K562 (cell line): ENCODE results near the gene SEC11A.

ENCODE experiments used
- CTBP1 ChIP-seq: fragments of 450-650 bp; IDR thresholded peaks from 2 replicates; pipeline ENCODE4 v1.6.1; 2016; ENCODE audit warnings: borderline replicate concordance
- GABPB2 ChIP-seq: fragments of 250-450 bp; sonication (Bioruptor Pico); conservative IDR thresholded peaks from 2 replicates; pipeline ENCODE4 v1.5.1; 2021; ENCODE audit warnings: mild to moderate bottlenecking
- NR2C1 ChIP-seq, 2 experiments: fragments of 450-650 bp; IDR thresholded peaks; 2 replicates each; pipeline ENCODE4 v1.6.1; 2017; ENCODE audit warnings: mild to moderate bottlenecking in 2 of 2, antibody characterized with exemption in 1 of 2, inconsistent platforms in 1 of 2, missing compliant biosample characterization in 1 of 2, missing genetic modification characterization in 1 of 2
- NRF1 ChIP-seq, 2 experiments: fragments of 450-650 bp; IDR thresholded peaks in 1 of 2; conservative IDR thresholded peaks in 1 of 2; 2 replicates each; pipeline ENCODE4 v1.6.1; 2014; ENCODE audit warnings: mild to moderate bottlenecking in 2 of 2
- POLR2AphosphoS5 ChIP-seq: IDR thresholded peaks from 2 replicates; pipeline ENCODE4 v1.6.1; 2011; ENCODE audit warnings: mild to moderate bottlenecking, low read depth, low read length, moderate library complexity; ENCODE audit not compliant: control insufficient read depth, insufficient read depth
- XRCC5 ChIP-seq: fragments of 200-400 bp; formaldehyde crosslinking; IDR thresholded peaks from 2 replicates; pipeline ENCODE4 v1.6.1; 2017; ENCODE audit warnings: low read depth, mild to moderate bottlenecking, low read length
- ZNF124 ChIP-seq: sonication (generic); formaldehyde crosslinking; IDR thresholded peaks from 2 replicates; pipeline ENCODE4 v1.8.1; 2022; ENCODE audit warnings: missing genetic modification reagents
- TF ChIP-seq, protein P1 (sequence below), 2 experiments: fragments of 450-650 bp; conservative IDR thresholded peaks; 2 replicates each; pipeline ENCODE4 v1.6.1; 2017; ENCODE audit warnings: mild to moderate bottlenecking in 2 of 2, moderate library complexity in 2 of 2
- TF ChIP-seq, protein P2 (sequence below): sonication (generic); formaldehyde crosslinking; IDR thresholded peaks from 2 replicates; pipeline ENCODE4 v1.8.0; 2022; ENCODE audit warnings: mild to moderate bottlenecking, missing genetic modification reagents, borderline replicate concordance

DNA sequence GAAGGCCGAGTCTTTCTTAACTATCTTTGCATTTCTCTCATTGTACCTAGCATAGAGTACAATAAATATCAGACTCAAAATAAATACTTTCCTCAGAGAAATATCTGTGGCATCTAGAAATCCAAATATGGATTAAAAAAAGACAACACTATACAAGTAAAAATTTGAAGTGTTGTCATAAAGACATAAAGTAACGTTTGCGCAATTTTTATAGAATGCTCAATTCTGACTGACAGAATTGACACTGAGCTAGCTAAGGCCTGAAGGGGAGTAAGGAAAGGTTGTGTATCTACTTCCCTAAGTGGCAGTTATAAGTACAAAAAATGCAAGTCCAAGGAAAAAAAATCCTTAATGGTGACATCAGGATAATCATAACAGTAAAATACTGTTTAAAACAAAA is 1.1 kb downstream of the SEC11A start:
- TF ChIP-seq ZNF124 (CRISPR knock-in tag), result no peak
- TF ChIP-seq CTBP1, result no peak
- TF ChIP-seq, protein P1, sequence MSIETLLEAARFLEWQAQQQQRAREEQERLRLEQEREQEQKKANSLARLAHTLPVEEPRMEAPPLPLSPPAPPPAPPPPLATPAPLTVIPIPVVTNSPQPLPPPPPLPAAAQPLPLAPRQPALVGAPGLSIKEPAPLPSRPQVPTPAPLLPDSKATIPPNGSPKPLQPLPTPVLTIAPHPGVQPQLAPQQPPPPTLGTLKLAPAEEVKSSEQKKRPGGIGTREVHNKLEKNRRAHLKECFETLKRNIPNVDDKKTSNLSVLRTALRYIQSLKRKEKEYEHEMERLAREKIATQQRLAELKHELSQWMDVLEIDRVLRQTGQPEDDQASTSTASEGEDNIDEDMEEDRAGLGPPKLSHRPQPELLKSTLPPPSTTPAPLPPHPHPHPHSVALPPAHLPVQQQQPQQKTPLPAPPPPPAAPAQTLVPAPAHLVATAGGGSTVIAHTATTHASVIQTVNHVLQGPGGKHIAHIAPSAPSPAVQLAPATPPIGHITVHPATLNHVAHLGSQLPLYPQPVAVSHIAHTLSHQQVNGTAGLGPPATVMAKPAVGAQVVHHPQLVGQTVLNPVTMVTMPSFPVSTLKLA (conservative IDR thresholded peaks at IDR 0.05), result no peak
- no peak for TF ChIP-seq NRF1 (conservative IDR thresholded peaks at IDR 0.05 in 1 of 2, IDR thresholded peaks at IDR 0.05 in 1 of 2)
- no peak for TF ChIP-seq POLR2AphosphoS5
- no peak for TF ChIP-seq XRCC5
- TF ChIP-seq GABPB2, result no peak
- TF ChIP-seq, protein P2, sequence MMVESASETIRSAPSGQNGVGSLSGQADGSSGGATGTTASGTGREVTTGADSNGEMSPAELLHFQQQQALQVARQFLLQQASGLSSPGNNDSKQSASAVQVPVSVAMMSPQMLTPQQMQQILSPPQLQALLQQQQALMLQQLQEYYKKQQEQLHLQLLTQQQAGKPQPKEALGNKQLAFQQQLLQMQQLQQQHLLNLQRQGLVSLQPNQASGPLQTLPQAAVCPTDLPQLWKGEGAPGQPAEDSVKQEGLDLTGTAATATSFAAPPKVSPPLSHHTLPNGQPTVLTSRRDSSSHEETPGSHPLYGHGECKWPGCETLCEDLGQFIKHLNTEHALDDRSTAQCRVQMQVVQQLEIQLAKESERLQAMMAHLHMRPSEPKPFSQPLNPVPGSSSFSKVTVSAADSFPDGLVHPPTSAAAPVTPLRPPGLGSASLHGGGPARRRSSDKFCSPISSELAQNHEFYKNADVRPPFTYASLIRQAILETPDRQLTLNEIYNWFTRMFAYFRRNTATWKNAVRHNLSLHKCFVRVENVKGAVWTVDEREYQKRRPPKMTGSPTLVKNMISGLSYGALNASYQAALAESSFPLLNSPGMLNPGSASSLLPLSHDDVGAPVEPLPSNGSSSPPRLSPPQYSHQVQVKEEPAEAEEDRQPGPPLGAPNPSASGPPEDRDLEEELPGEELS (CRISPR knock-in tag), result no peak
- TF ChIP-seq NR2C1 (IDR thresholded peaks at IDR 0.05), result no peak
- TF ChIP-seq NR2C1 (tag; IDR thresholded peaks at IDR 0.05), result no peak
